ENCODE results near the gene ZC3H13.
"Not testable (repeated sequence)": the region's sequence is repeated elsewhere in the genome, so short reads cannot be mapped to it uniquely, and the experiment has no call there.

Gene ZC3H13

GRCh38 chr13:46010148-46010547 is 42.4 kb downstream of the ZC3H13 start:
- no peak for DNase-seq (ENCODE audit: low spot score)

GRCh38 chr13:46008631-46009030 is 43.9 kb downstream of the ZC3H13 start:
- no peak for DNase-seq (ENCODE audit: low spot score)

- no peak for DNase-seq (ENCODE audit: low spot score)
These were observed 45.7 kb downstream of the ZC3H13 start for GRCh38 chr13:46006688-46007452.

- no peak for DNase-seq (ENCODE audit: low spot score)
These were observed 48.1 kb downstream of the ZC3H13 start for GRCh38 chr13:46004491-46004890.

- no peak for DNase-seq (ENCODE audit: low spot score)
These were observed 55.9 kb downstream of the ZC3H13 start for GRCh38 chr13:45996631-45997030.

- no peak for DNase-seq (ENCODE audit: low spot score)
These were observed 57.3 kb downstream of the ZC3H13 start for GRCh38 chr13:45995245-45995644.

GRCh38 chr13:45994752-45995151 is 57.8 kb downstream of the ZC3H13 start:
- DNase-seq (ENCODE audit: low spot score): no peak

- DNase-seq (ENCODE audit: low spot score): no peak
These were observed 62.9 kb downstream of the ZC3H13 start for GRCh38 chr13:45989607-45990006.

GRCh38 chr13:45981127-45981526 is 71.4 kb downstream of the ZC3H13 start:
- not testable (repeated sequence) for DNase-seq (ENCODE audit: low spot score)

- no peak for DNase-seq (ENCODE audit: low spot score)
These were observed 77.2 kb downstream of the ZC3H13 start for GRCh38 chr13:45975337-45975736.

- no peak for DNase-seq (ENCODE audit: low spot score)
These were observed 78.0 kb downstream of the ZC3H13 start for GRCh38 chr13:45974500-45974899.

GRCh38 chr13:45967589-45967988 is 85.0 kb downstream of the ZC3H13 start:
- no peak for DNase-seq (ENCODE audit: low spot score)

GRCh38 chr13:45966715-45967114 is 85.8 kb downstream of the ZC3H13 start:
- DNase-seq (ENCODE audit: low spot score): no peak

- DNase-seq (ENCODE audit: low spot score): no peak
These were observed 91.1 kb downstream of the ZC3H13 start for GRCh38 chr13:45961468-45961867.

GRCh38 chr13:45954836-45955800 is 97.4 kb downstream of the ZC3H13 start:
- no peak for DNase-seq (ENCODE audit: low spot score)

GRCh38 chr13:45953082-45953481 is 99.5 kb downstream of the ZC3H13 start:
- DNase-seq (ENCODE audit: low spot score): no peak

GRCh38 chr13:45951724-45952123 is 100.8 kb downstream of the ZC3H13 start:
- DNase-seq (ENCODE audit: low spot score): no peak

- DNase-seq (ENCODE audit: low spot score): no peak
These were observed 101.4 kb downstream of the ZC3H13 start for GRCh38 chr13:45951166-45951565.

GRCh38 chr13:45950386-45951000 is 102.1 kb downstream of the ZC3H13 start:
- DNase-seq (ENCODE audit: low spot score): no peak

- no peak for DNase-seq (ENCODE audit: low spot score)
These were observed 103.4 kb downstream of the ZC3H13 start for GRCh38 chr13:45949161-45949560.

GRCh38 chr13:45943965-45944364 is 108.6 kb downstream of the ZC3H13 start:
- DNase-seq (ENCODE audit: low spot score): no peak

- no peak for DNase-seq (ENCODE audit: low spot score)
These were observed 109.4 kb downstream of the ZC3H13 start for GRCh38 chr13:45943120-45943519.

- DNase-seq (ENCODE audit: low spot score): no peak
These were observed 111.3 kb downstream of the ZC3H13 start for GRCh38 chr13:45941261-45941660.

Measured in germinal center (tissue), 1 donor.